Inferior parietal cortex (tissue), 1 donor: ENCODE results near the gene DSE.
"Not testable (repeated sequence)": the region's sequence is repeated elsewhere in the genome, so short reads cannot be mapped to it uniquely, and the experiment has no call there.

Experiments
- DNase-seq: peaks from one replicate; pipeline ENCODE4 v3.0.0-alpha.2; 2016; ENCODE audit errors: extremely low spot score

Gene DSE

GRCh38 chr6:116370760-116371119 lies at the start of gene DSE:
Gene DSE, plus strand, starts transcription at chr6:116370947. Its CDS starts 28,304 bp downstream, at chr6:116399251.
- no peak for DNase-seq

GRCh38 chr6:116321933-116322332 lies 48.8 kb upstream of the DSE start:
- DNase-seq: not testable (repeated sequence)

- no peak for DNase-seq
Measured at GRCh38 chr6:116323863-116324262, 46.9 kb upstream of the DSE start.

GRCh38 chr6:116325634-116326132 lies 45.1 kb upstream of the DSE start:
- not testable (repeated sequence) for DNase-seq

- DNase-seq: no peak
Measured at GRCh38 chr6:116326181-116326671, 44.5 kb upstream of the DSE start.

GRCh38 chr6:116326996-116327395 lies 43.8 kb upstream of the DSE start:
- DNase-seq: no peak

GRCh38 chr6:116327803-116328527 lies 42.8 kb upstream of the DSE start:
- no peak for DNase-seq

- DNase-seq: no peak
Measured at GRCh38 chr6:116328528-116328903, 42.2 kb upstream of the DSE start.

GRCh38 chr6:116329156-116329555 lies 41.6 kb upstream of the DSE start:
- no peak for DNase-seq

- no peak for DNase-seq
Measured at GRCh38 chr6:116330511-116330910, 40.2 kb upstream of the DSE start.

- DNase-seq: no peak
Measured at GRCh38 chr6:116332096-116332495, 38.7 kb upstream of the DSE start.

- not testable (repeated sequence) for DNase-seq
Measured at GRCh38 chr6:116334638-116335409, 35.9 kb upstream of the DSE start.

GRCh38 chr6:116335612-116336215 lies 35.0 kb upstream of the DSE start:
- DNase-seq: no peak

- no peak for DNase-seq
Measured at GRCh38 chr6:116338943-116339342, 31.8 kb upstream of the DSE start.

- DNase-seq: not testable (repeated sequence)
Measured at GRCh38 chr6:116340625-116341024, 30.1 kb upstream of the DSE start.

GRCh38 chr6:116349216-116349615 lies 21.5 kb upstream of the DSE start:
- no peak for DNase-seq

- DNase-seq: no peak
Measured at GRCh38 chr6:116351101-116351500, 19.6 kb upstream of the DSE start.

- no peak for DNase-seq
Measured at GRCh38 chr6:116352515-116353471, 18.0 kb upstream of the DSE start.

GRCh38 chr6:116354236-116354635 lies 16.5 kb upstream of the DSE start:
- DNase-seq: no peak

- DNase-seq: no peak
Measured at GRCh38 chr6:116355796-116356195, 15.0 kb upstream of the DSE start.

- no peak for DNase-seq
Measured at GRCh38 chr6:116359131-116359530, 11.6 kb upstream of the DSE start.
